ENCODE results near the gene REEP5. TPM values are rescaled to one million over a fixed set of nuclear protein-coding genes. Genes with fewer than 3 reads are reported as not detected.

The REEP5 gene
- 38.6 and 52.5 TPM in 2 replicates for total RNA-seq

DNA sequence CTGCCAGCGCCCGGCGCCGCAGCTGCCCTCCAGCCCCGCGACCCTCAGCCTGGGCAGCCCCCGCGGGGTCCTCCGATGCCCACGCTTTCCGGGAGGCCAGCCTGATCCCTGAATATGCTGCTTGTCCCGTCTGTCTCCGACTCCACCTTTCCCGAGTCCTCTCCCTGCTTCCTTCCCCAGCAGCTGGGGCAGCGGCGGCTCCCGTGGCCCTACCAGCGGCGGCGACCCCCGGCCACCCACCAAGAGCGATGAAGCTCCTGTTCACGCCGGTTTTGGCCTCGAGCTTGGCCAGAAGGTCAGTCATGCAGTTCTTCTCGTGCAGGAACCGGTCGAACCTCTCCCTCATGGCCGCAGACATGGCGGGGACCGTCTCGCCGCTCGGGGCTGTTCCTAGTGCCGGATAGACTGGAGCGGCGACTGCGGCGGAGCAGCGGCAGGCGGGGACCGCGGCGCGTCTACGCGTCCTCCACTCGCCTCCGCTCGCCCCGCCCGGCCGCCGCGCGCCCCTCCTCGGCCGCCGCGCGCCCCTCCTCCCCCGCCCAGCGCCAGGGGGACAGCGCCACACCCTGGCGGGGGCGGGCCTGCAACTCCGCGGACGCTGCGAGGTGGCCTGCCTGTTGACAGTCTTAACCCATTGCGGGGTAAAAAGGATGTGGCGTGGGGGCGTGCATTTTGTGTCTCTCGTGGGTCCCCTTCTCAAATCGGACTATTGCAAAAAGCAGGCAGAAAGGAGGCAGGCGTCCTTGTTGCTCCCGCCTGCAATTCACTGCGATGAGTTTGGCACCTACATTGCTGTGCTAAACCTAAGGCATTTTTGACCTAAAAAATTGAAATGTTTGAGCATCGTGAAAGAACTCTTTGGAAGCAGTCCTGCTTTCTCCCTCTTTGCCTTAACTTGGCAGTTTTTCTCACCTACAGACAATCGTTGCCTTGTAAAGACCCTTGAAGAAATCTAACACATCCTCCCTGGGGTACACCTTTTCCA lies at the start of gene REEP5:
TSS of gene REEP5 (minus strand) at position 395 of the 985 bp plus-strand sequence. CDS start at position 358, 37 bp downstream.

DNA sequence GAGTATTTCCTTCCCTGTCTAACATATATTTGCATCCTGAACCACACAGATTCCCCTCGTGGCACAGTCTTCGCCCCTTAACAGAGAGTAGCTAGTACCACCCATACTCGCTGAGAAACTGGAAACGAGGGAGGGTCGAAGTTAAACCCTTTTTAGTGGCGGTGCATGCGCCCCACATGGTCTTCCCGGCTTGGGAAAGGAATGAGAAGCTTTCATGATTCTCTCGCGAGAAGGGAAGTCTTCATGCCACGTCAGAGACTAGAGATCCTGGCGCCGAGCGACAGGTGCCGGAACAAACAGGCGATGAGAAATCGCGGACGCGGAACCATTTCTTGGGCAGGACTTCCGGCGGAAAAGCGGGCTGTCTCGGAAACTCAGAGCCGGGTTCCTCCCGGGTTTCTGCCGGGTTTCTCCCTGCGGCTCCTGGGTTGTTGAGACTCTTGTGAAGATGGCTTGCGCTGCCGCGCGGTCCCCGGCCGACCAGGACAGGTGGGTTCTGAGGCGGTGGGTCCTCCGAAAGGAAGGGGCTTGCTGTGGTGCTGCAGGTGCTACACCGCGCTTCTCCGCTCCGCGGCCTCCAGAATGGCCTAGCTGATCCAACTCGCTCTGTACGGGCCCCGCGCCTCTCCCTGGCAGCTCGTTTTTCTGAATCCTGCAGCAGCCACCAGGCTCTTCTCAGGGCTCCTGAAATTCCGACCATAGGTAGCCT lies 60.9 kb downstream of the REEP5 start, which contains the start of gene SRP19:
TSS of gene SRP19 (plus strand) at position 359 of the 709 bp plus-strand sequence. CDS start at position 449, 90 bp downstream.

Other genes with a start within 250 kb of the REEP5 start
- gene APC, start 184.3 kb downstream of the REEP5 start, total RNA-seq: 15.9 and 26.9 TPM in 2 replicates
- 40.3 and 46.0 TPM in 2 replicates for gene SRP19, start 60.9 kb downstream of the REEP5 start, total RNA-seq
- gene DCP2, start 54.6 kb upstream of the REEP5 start, total RNA-seq: 10.7 and 12.0 TPM in 2 replicates